Measurements from ENCODE around the gene JAM3.

- no peak for TF ChIP-seq CTCF (IDR thresholded peaks at IDR 0.05)
- no peak for TF ChIP-seq TAF1 (IDR thresholded peaks at IDR 0.05; ENCODE audit: borderline replicate concordance, low read depth, low read length)
- TF ChIP-seq TCF12 (IDR thresholded peaks at IDR 0.05) = no peak
Observed at GRCh38 chr11:134097166-134097565, 28.3 kb downstream of the JAM3 start.
